Esophagus squamous epithelium (tissue), 5 donors: ENCODE results near the gene RTKN. TPM values are rescaled to one million over a fixed set of nuclear protein-coding genes. Genes with fewer than 3 reads are reported as not detected.

Experiments used
- DNase-seq: peaks from one replicate; lab custom pipeline; 2025; lab: John Stamatoyannopoulos, UW
- H3K27ac ChIP-seq, 4 donors: fragments of 200-600 bp; sonication (generic); one replicate each; pipeline ENCODE4 v1.5.1; 2016 to 2019; ENCODE audit warnings: mild to moderate bottlenecking in 1 of 4
- H3K27me3 ChIP-seq, 4 donors: fragments of 200-600 bp; sonication (generic); 1 replicate in 3 of 4; 2 replicates in 1 of 4; pipeline versions ENCODE4 v1.5.1 to v1.6.0; 2017 to 2021; ENCODE audit warnings: antibody characterized with exemption in 1 of 4
- H3K36me3 ChIP-seq, 3 donors: fragments of 200-600 bp; sonication (generic); one replicate each; pipeline ENCODE4 v1.5.1; 2016 to 2019
- H3K4me1 ChIP-seq, 3 donors: fragments of 200-600 bp; sonication (generic); one replicate each; pipeline ENCODE4 v1.5.1; 2017 to 2019
- H3K4me3 ChIP-seq, 4 donors: fragments of 200-600 bp; sonication (generic); 1 replicate in 3 of 4; 2 replicates in 1 of 4; pipeline ENCODE4 v1.5.1; 2016 to 2019; ENCODE audit warnings: mild to moderate bottlenecking in 2 of 4, moderate library complexity in 1 of 4
- H3K9me3 ChIP-seq, 3 donors: fragments of 200-600 bp; sonication (generic); one replicate each; pipeline ENCODE4 v1.5.1; 2016 to 2019
- POLR2A ChIP-seq, 4 donors: fragments of 450-650 bp; IDR thresholded peaks; one replicate each; pipeline ENCODE4 v1.6.1; 2017; ENCODE audit warnings: antibody characterized with exemption in 4 of 4, mild to moderate bottlenecking in 4 of 4, moderate library complexity in 3 of 4
- WGBS, 2 donors: methylation state at CpG; one replicate each; pipeline ENCODE4 v1.1.5; 2018; 5-methylcytosine and 5-hydroxymethylcytosine counted together
- intact Hi-C: fragments of 100-400 bp; cut with DNase I; formaldehyde crosslinking; loops from one replicate; pipeline ENCODE4 v1.15.0; 2022
- total RNA-seq, 4 donors: library from RNA; depleted of rRNA; stranded (reverse); fragments of >200 nt; gene quantifications; one replicate each; pipeline ENCODE4 v1.1.0, GENCODE V29; 2016
- TF ChIP-seq, protein P1 (sequence below), 6 experiments: fragments of 450-650 bp in 4 of 6; fragments of 200-600 bp in 2 of 6; sonication (generic) in 2 of 6; IDR thresholded peaks; one replicate each; pipeline ENCODE4 v1.5.1; 2016 to 2019; ENCODE audit warnings: antibody characterized with exemption in 6 of 6, mild to moderate bottlenecking in 4 of 6, moderate library complexity in 4 of 6
- donor health status: DM: yes; HTN: yes; CAD: no.

RTKN gene
- total RNA-seq, 4 donors from 2014 or later = 20.2 to 37.8 (median 27.9) TPM

DNA sequence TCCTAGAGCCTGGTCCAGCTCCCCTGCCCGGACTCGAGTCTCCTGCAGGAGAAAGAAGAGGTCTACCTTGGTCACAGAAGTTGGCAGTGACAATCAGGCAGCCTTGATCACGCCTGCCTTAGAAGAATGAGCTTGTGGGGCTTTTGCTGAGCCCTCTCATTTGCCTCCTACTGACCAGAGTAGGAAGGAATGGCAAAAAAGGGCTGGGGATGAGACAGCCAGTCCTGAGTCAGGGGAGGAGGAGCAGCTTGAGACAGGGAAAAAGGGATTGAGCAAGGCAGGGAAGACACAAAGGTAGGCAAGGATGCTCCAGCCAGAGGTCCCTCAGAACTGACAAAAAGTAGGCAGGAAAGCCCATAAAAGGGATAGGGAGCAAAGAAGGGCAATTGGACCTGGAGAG is 14.2 kb downstream of the RTKN start:
- intact Hi-C loops = no loop called here
- Histone ChIP-seq H3K9me3 (no peaks in the 10 kb centered on the region), H3K4me1 (peaks cover 0 to 10% (median 0%) of the 10 kb centered on the region in 3 donors), H3K27me3 (no peaks in the 10 kb centered on the region), H3K27ac (no peak overlapping the region), H3K4me3 (no peak overlapping the region), H3K36me3 (peaks cover 8 to 78% (median 15%) of the 10 kb centered on the region in 3 donors)
- WGBS, 2 donors = 76 to 100% methylated on average over 1 to 3 of the region's 3 CpGs
- no peak for TF ChIP-seq POLR2A (IDR thresholded peaks at IDR 0.05)
- TF ChIP-seq, protein P1, sequence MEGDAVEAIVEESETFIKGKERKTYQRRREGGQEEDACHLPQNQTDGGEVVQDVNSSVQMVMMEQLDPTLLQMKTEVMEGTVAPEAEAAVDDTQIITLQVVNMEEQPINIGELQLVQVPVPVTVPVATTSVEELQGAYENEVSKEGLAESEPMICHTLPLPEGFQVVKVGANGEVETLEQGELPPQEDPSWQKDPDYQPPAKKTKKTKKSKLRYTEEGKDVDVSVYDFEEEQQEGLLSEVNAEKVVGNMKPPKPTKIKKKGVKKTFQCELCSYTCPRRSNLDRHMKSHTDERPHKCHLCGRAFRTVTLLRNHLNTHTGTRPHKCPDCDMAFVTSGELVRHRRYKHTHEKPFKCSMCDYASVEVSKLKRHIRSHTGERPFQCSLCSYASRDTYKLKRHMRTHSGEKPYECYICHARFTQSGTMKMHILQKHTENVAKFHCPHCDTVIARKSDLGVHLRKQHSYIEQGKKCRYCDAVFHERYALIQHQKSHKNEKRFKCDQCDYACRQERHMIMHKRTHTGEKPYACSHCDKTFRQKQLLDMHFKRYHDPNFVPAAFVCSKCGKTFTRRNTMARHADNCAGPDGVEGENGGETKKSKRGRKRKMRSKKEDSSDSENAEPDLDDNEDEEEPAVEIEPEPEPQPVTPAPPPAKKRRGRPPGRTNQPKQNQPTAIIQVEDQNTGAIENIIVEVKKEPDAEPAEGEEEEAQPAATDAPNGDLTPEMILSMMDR (IDR thresholded peaks at IDR 0.05) = no peak
- DNase-seq = no peak

DNA sequence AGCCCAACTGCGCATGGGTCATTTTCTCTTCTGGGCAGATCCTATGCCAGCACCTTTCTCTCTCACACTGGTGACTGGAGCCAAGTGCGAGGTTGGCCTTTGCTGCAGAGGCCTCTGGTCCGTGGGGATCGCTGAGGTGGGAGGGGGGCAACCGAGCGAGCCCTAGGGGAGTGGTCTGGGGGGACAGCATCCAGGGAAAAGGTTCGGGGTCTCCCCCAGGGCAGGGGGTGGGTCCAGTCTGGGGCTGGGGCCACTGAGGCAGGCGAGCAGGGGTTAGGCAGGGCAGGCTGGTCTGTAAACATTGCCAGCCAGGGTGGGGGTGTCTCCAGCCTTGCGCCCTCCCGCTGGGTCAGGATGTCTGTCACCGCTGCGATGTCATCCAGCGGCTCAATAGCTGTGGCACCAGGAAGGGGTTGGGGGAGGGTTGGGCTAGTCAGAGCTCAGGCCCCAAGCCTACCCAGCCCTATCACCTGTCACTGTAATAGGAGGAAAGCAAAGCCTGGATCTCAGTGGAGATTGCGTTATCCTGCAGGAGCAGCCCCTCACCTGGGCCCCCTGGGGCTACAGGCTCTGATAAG is 15.5 kb downstream of the RTKN start:
- peaks cover 8 to 65% (median 11%) of the 10 kb centered on the region in 3 donors for H3K36me3 ChIP-seq
- H3K9me3 ChIP-seq = no peaks in the 10 kb centered on the region
- no peak overlapping the region for H3K4me3 ChIP-seq
- no peak for DNase-seq
- H3K27ac ChIP-seq = no peak overlapping the region
- WGBS, 2 donors = 82 to 100% methylated on average over 2 of the region's 14 CpGs
- TF ChIP-seq, protein P1 (IDR thresholded peaks at IDR 0.05) = no peak
- no peak for TF ChIP-seq POLR2A (IDR thresholded peaks at IDR 0.05)
- peaks cover 0 to 3% (median 0%) of the 10 kb centered on the region in 4 donors for H3K27me3 ChIP-seq
- H3K4me1 ChIP-seq = peaks cover 4 to 22% (median 8%) of the 10 kb centered on the region in 3 donors
- intact Hi-C loops = no loop called here

DNA sequence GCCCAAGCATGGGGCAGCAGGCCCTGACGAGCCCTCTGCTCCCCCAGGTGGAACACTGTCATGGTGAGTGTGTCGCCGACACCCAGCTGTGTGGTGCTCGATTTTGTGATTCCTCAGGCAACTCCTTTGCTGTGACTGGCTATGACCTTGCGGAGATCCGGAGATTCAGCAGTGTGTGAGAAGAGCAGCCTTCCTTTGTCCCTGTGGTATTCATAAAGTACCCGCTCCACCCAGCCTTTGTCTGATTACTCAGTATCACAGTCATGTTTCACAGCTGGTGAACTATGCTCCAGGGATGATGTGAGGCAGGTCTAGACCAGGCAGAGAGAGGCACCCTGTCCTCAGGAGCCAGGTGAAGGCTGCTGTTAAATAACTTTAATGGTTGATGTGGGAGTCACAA is 16.2 kb downstream of the RTKN start:
- 31 to 69% methylated on average over 3 to 6 of the region's 7 CpGs for WGBS, 2 donors
- H3K27me3 ChIP-seq = peaks cover 0 to 4% (median 0%) of the 10 kb centered on the region in 4 donors
- peaks cover 8 to 30% (median 8%) of the 10 kb centered on the region in 3 donors for H3K4me1 ChIP-seq
- DNase-seq = no peak
- H3K4me3 ChIP-seq = no peak overlapping the region
- no peak overlapping the region for H3K27ac ChIP-seq
- no peaks in the 10 kb centered on the region for H3K9me3 ChIP-seq
- TF ChIP-seq, protein P1 (IDR thresholded peaks at IDR 0.05) = no peak
- TF ChIP-seq POLR2A (IDR thresholded peaks at IDR 0.05) = no peak
- peaks cover 8 to 58% (median 11%) of the 10 kb centered on the region in 3 donors for H3K36me3 ChIP-seq
- intact Hi-C loops = no loop called here

DNA sequence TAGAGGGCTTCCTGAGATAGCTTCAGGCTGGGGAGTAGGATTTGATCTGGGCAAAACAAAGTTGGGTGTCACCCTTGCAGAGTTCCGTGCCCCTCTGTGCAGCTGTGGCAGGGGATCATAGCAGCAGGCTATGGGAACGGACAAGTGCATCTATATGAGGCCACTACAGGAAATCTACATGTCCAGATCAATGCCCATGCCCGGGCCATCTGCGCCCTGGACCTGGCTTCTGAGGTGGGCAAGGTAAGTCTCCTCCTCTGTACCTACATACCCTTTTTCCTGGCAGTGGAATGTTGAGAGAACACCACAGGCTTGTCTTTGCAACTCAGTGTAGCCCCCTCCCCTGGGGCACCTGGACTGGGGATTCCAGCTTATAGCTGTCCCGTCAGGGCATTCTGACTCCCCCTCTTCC is 16.7 kb downstream of the RTKN start:
- no peak for TF ChIP-seq POLR2A (IDR thresholded peaks at IDR 0.05)
- TF ChIP-seq, protein P1 (IDR thresholded peaks at IDR 0.05) = no peak
- Histone ChIP-seq H3K4me1 (peaks cover 8 to 31% (median 8%) of the 10 kb centered on the region in 3 donors), H3K9me3 (no peaks in the 10 kb centered on the region), H3K27ac (no peak overlapping the region), H3K4me3 (no peak overlapping the region), H3K36me3 (peaks cover 8 to 53% (median 11%) of the 10 kb centered on the region in 3 donors), H3K27me3 (peaks cover 0 to 4% (median 0%) of the 10 kb centered on the region in 4 donors)
- 73 to 85% methylated on average over 4 to 5 of the region's 5 CpGs for WGBS, 2 donors
- no peak for DNase-seq
- intact Hi-C loops = no loop called here

DNA sequence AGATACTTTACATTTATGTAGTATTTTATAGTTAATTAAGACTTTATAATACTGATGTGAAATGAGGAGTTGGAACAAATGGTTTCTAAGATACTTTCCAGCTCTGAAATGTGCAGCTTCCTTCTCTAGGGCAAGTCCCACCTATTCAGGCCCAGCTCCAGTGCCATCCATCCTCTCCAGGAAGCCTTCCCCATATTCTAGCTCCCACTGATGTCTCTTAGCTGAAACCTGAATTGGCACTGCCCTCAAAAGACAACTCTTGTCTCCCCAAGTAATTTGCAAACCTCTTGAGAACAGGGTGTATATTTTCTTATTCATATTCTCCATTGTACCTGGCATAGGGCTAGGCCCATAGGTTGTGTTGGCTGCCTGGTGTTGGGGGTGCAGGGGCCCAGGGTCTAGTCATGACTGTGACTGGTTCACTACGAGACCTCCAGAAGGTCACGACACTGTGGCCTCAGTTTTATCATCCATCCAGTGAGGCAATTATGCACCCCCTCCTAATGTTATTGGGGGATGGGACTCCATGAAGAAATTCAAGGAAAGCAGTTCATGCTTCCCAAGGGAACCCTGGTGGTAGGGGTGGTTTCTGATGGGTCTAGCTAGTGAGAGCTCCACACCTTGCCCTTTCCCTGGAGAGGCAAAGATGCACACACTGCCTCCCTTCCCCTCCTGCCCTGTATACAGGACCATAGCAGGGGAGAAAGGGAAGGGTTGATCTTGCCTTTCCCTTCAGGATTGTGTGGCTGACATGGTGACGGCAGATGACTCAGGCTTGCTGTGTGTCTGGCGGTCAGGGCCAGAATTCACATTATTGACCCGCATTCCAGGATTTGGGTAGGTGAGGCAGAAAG is 17.4 kb downstream of the RTKN start:
- no peak overlapping the region for H3K27ac ChIP-seq
- H3K9me3 ChIP-seq = no peaks in the 10 kb centered on the region
- intact Hi-C loops = no loop called here
- peaks cover 7 to 46% (median 8%) of the 10 kb centered on the region in 3 donors for H3K36me3 ChIP-seq
- no peak overlapping the region for H3K4me3 ChIP-seq
- no peak for DNase-seq
- 40 to 73% methylated on average over 1 to 3 of the region's 5 CpGs for WGBS, 2 donors
- no peak for TF ChIP-seq POLR2A (IDR thresholded peaks at IDR 0.05)
- TF ChIP-seq, protein P1 (IDR thresholded peaks at IDR 0.05) = no peak
- peaks cover 8 to 31% (median 8%) of the 10 kb centered on the region in 3 donors for H3K4me1 ChIP-seq
- H3K27me3 ChIP-seq = peaks cover 0 to 4% (median 0%) of the 10 kb centered on the region in 4 donors
